SKM-1 treated with dmso at 0.1 percent for 144 hours (cell line): Measurements from ENCODE around the gene CDC42EP2.

Experiments
- DNase-seq: peaks from one replicate; lab custom pipeline; 2025; ENCODE audit not compliant: unreplicated experiment; lab: John Stamatoyannopoulos, UW

Gene CDC42EP2

GRCh38 chr11:65314501-65315203, at the start of gene CDC42EP2:
TSS of gene CDC42EP2 (plus strand) at chr11:65314866. CDS start at chr11:65320899, 6,033 bp downstream.
- peak; percentile 46 for DNase-seq

GRCh38 chr11:65266210-65266609, 48.5 kb upstream of the CDC42EP2 start:
- DNase-seq: no peak

- DNase-seq: peak; percentile 36
These were observed 39.7 kb upstream of the CDC42EP2 start for GRCh38 chr11:65274735-65275682.

- DNase-seq: no peak
These were observed 38.8 kb upstream of the CDC42EP2 start for GRCh38 chr11:65275906-65276305.

GRCh38 chr11:65277631-65278277, 36.9 kb upstream of the CDC42EP2 start:
- no peak for DNase-seq

GRCh38 chr11:65278356-65278755, 36.3 kb upstream of the CDC42EP2 start:
- no peak for DNase-seq

GRCh38 chr11:65279279-65279678, 35.4 kb upstream of the CDC42EP2 start:
- no peak for DNase-seq

GRCh38 chr11:65279741-65280440, 34.8 kb upstream of the CDC42EP2 start:
- DNase-seq: no peak

- no peak for DNase-seq
These were observed 34.0 kb upstream of the CDC42EP2 start for GRCh38 chr11:65280646-65281045.

- DNase-seq: no peak
These were observed 28.0 kb upstream of the CDC42EP2 start for GRCh38 chr11:65286686-65287085.

- no peak for DNase-seq
These were observed 27.1 kb upstream of the CDC42EP2 start for GRCh38 chr11:65287601-65288000.

- no peak for DNase-seq
These were observed 25.7 kb upstream of the CDC42EP2 start for GRCh38 chr11:65288706-65289536.

GRCh38 chr11:65290448-65291165, 24.1 kb upstream of the CDC42EP2 start:
- peak; percentile 97 for DNase-seq

- DNase-seq: no peak
These were observed 23.1 kb upstream of the CDC42EP2 start for GRCh38 chr11:65291613-65292012.

- peak; percentile 8 for DNase-seq
These were observed 21.8 kb upstream of the CDC42EP2 start for GRCh38 chr11:65292890-65293289.

- no peak for DNase-seq
These were observed 20.7 kb upstream of the CDC42EP2 start for GRCh38 chr11:65293909-65294381.

- DNase-seq: no peak
These were observed 19.7 kb upstream of the CDC42EP2 start for GRCh38 chr11:65295001-65295400.

- no peak for DNase-seq
These were observed 18.9 kb upstream of the CDC42EP2 start for GRCh38 chr11:65295571-65296341.
